Upper lobe of left lung (tissue), 4 donors: ENCODE measurements around the gene CREBRF.

Experiments used
- CTCF ChIP-seq, 6 experiments: fragments of 450-650 bp in 4 of 6; fragments of 200-600 bp in 2 of 6; sonication (generic) in 2 of 6; IDR thresholded peaks; one replicate each; pipeline ENCODE4 v1.5.1; 2016 to 2019; ENCODE audit warnings: antibody characterized with exemption in 6 of 6
- EP300 ChIP-seq, 4 donors: sonication (generic); formaldehyde crosslinking; IDR thresholded peaks; one replicate each; pipeline ENCODE4 v1.5.1; 2017; ENCODE audit warnings: antibody characterized with exemption in 4 of 4, control low read depth in 2 of 4
- POLR2A ChIP-seq, 4 donors: fragments of 450-650 bp; IDR thresholded peaks; one replicate each; pipeline ENCODE4 v1.5.1; 2016 to 2017; ENCODE audit warnings: antibody characterized with exemption in 4 of 4, mild to moderate bottlenecking in 2 of 4
- POLR2AphosphoS5 ChIP-seq, 2 donors: sonication (generic); formaldehyde crosslinking; IDR thresholded peaks; one replicate each; pipeline ENCODE4 v1.5.1; 2017; ENCODE audit warnings: antibody characterized with exemption in 2 of 2

- TF ChIP-seq CTCF (IDR thresholded peaks at IDR 0.05): no peak
- TF ChIP-seq POLR2AphosphoS5 (IDR thresholded peaks at IDR 0.05): no peak
- TF ChIP-seq EP300 (IDR thresholded peaks at IDR 0.05): no peak
- no peak for TF ChIP-seq POLR2A (IDR thresholded peaks at IDR 0.05)
These were observed 124.2 kb downstream of the CREBRF start for GRCh38 chr5:173180331-173180730.
